Thyroid gland (tissue), 4 donors: ENCODE data around the gene ZBTB7C.

ENCODE experiments used
- POLR2A ChIP-seq, 2 donors: fragments of 450-650 bp; IDR thresholded peaks; one replicate each; pipeline ENCODE4 v1.6.1; 2017; ENCODE audit warnings: antibody characterized with exemption in 2 of 2, mild to moderate bottlenecking in 2 of 2, moderate library complexity in 1 of 2
- TF ChIP-seq, protein P1 (sequence below), 6 experiments: fragments of 200-600 bp in 3 of 6; fragments of 450-650 bp in 3 of 6; sonication (generic) in 3 of 6; IDR thresholded peaks; one replicate each; pipeline ENCODE4 v1.5.1; 2016 to 2019; ENCODE audit warnings: antibody characterized with exemption in 6 of 6, mild to moderate bottlenecking in 2 of 6, inconsistent platforms in 1 of 6, moderate library complexity in 1 of 6

DNA sequence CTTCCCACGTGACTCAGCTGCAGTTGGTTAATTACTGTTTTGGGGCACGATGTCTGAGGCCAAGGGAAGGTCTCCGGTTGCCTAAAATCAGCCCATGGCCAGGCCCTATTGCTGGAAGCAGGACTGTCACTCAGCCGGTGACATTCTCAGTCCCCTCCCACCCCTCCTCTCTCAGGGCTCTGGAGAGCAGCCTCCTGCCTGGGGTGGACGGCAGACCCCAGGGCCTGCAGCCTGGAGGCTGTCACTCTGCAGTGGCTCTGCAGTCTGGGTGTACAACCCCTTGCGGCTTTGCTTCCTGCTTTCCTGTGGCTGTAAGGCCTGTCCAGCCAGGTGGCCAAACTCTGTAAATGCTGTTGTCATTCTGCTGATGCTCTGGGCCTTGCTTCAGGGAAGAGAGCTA, 32.8 kb downstream of the ZBTB7C start:
- TF ChIP-seq, protein P1, sequence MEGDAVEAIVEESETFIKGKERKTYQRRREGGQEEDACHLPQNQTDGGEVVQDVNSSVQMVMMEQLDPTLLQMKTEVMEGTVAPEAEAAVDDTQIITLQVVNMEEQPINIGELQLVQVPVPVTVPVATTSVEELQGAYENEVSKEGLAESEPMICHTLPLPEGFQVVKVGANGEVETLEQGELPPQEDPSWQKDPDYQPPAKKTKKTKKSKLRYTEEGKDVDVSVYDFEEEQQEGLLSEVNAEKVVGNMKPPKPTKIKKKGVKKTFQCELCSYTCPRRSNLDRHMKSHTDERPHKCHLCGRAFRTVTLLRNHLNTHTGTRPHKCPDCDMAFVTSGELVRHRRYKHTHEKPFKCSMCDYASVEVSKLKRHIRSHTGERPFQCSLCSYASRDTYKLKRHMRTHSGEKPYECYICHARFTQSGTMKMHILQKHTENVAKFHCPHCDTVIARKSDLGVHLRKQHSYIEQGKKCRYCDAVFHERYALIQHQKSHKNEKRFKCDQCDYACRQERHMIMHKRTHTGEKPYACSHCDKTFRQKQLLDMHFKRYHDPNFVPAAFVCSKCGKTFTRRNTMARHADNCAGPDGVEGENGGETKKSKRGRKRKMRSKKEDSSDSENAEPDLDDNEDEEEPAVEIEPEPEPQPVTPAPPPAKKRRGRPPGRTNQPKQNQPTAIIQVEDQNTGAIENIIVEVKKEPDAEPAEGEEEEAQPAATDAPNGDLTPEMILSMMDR (IDR thresholded peaks at IDR 0.05) = no peak
- no peak for TF ChIP-seq POLR2A (IDR thresholded peaks at IDR 0.05)
